GM18858 (cell line): Measurements from ENCODE around the gene CDC42EP1.
"Not testable (repeated sequence)": the region's sequence is repeated elsewhere in the genome, so short reads cannot be mapped to it uniquely, and the experiment has no call there.

Experiments used
- ATAC-seq: cut with Tn5 transposase; IDR thresholded peaks from one replicate; pipeline ENCODE4 v1.9.1; 2021; ENCODE audit not compliant: unreplicated experiment

Gene CDC42EP1

GRCh38 chr22:37533995-37534394, 26.3 kb upstream of the CDC42EP1 start:
- no peak for ATAC-seq

- no peak for ATAC-seq
These were observed 25.8 kb upstream of the CDC42EP1 start for GRCh38 chr22:37534445-37534844.

GRCh38 chr22:37535159-37535558, 25.1 kb upstream of the CDC42EP1 start:
- ATAC-seq, result no peak

GRCh38 chr22:37538590-37539357, 21.5 kb upstream of the CDC42EP1 start:
- peak; percentile 57 for ATAC-seq

GRCh38 chr22:37539790-37540189, 20.5 kb upstream of the CDC42EP1 start:
- ATAC-seq, result not testable (repeated sequence)

GRCh38 chr22:37542416-37542815, 17.9 kb upstream of the CDC42EP1 start:
- ATAC-seq, result not testable (repeated sequence)

GRCh38 chr22:37542959-37543358, 17.3 kb upstream of the CDC42EP1 start:
- ATAC-seq, result no peak

GRCh38 chr22:37544955-37545702, 15.2 kb upstream of the CDC42EP1 start:
- no peak for ATAC-seq

- ATAC-seq, result no peak
These were observed 14.4 kb upstream of the CDC42EP1 start for GRCh38 chr22:37545703-37546436.

- ATAC-seq, result no peak
These were observed 13.6 kb upstream of the CDC42EP1 start for GRCh38 chr22:37546437-37547250.

GRCh38 chr22:37547251-37547741, 13.0 kb upstream of the CDC42EP1 start:
- ATAC-seq, result no peak

- ATAC-seq, result no peak
These were observed 10.6 kb upstream of the CDC42EP1 start for GRCh38 chr22:37549704-37550059.

GRCh38 chr22:37550921-37551320, 9.4 kb upstream of the CDC42EP1 start:
- not testable (repeated sequence) for ATAC-seq

- ATAC-seq, result no peak
These were observed 8.3 kb upstream of the CDC42EP1 start for GRCh38 chr22:37551981-37552380.

GRCh38 chr22:37552524-37553163, 7.6 kb upstream of the CDC42EP1 start:
- no peak for ATAC-seq

GRCh38 chr22:37553725-37554124, 6.6 kb upstream of the CDC42EP1 start:
- no peak for ATAC-seq

GRCh38 chr22:37555029-37555428, 5.3 kb upstream of the CDC42EP1 start:
- ATAC-seq, result no peak

GRCh38 chr22:37556710-37557109, 3.6 kb upstream of the CDC42EP1 start:
- no peak for ATAC-seq

GRCh38 chr22:37557321-37558001, 2.8 kb upstream of the CDC42EP1 start:
- no peak for ATAC-seq

- no peak for ATAC-seq
These were observed 1.5 kb upstream of the CDC42EP1 start for GRCh38 chr22:37558815-37559214.
